ENCODE measurements around the gene FSTL5. TPM values are rescaled to one million over a fixed set of nuclear protein-coding genes. Genes with fewer than 3 reads are reported as not detected.

Gene FSTL5
- total RNA-seq, 2 donors from 2014 or later = 0.14 TPM; not detected in 1

DNA sequence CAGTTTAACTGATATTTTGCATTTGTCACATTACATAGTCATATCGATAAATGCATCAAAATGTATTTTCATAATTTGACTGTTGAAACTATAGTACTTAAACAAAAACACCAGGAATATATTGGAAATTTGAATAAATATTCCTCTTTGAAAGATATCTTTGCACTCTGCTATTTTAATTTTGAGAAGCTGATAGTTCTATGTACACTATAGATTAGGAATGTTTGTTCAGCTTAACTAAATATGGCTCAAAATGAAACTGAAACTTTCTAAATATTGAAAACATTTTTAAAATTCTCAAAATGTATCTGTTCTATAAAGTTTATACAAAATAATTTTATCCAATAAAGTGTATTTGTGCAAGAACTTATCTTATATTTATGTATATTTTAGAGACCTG, 510.1 kb downstream of the FSTL5 start:
- ATAC-seq (no peak), DNase-seq (no peak)
- intact Hi-C loops (cut with DNase I, micrococcal nuclease) = no loop called here

DNA sequence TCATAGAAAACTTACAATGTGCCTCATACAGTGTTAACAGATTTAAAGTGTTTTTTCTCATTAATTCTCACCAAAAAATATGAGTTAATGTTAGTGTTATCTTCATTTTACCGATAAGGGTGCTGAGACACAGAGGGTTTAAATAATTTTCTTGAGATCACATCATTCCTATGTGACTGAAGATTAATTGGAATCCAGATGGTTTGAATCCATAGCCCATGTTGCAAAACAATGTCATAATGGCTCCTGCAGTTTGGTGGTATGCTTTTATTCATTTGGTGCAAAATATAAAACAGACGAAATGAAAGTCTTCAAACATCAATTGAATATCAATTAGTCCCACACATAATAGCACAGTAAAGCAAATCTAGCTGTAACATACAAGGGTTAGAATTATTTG, 512.2 kb downstream of the FSTL5 start:
- ATAC-seq (no peak), DNase-seq (no peak)
- intact Hi-C loops (cut with DNase I, micrococcal nuclease) = no loop called here

DNA sequence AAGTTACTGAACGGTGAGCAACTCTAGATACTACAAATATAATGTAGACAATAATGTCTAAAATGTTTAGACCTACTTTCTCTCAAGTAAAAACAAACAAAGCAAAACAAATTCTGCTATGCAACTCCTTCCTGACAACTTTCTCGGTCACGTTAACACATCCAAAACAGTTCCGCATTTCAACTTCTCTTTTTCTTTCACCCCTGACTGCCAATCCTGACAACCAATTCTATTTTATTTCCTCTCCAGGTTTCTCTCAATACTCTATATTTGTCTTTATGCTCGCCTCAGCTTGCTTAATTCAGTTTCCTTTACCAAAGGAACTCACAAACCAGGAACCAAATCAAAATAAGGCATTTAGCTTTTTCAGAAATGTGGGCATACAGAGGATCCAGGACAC, 513.0 kb downstream of the FSTL5 start:
- no peak for ATAC-seq
- no peak for DNase-seq
- intact Hi-C loops (cut with DNase I, micrococcal nuclease) = no loop called here

DNA sequence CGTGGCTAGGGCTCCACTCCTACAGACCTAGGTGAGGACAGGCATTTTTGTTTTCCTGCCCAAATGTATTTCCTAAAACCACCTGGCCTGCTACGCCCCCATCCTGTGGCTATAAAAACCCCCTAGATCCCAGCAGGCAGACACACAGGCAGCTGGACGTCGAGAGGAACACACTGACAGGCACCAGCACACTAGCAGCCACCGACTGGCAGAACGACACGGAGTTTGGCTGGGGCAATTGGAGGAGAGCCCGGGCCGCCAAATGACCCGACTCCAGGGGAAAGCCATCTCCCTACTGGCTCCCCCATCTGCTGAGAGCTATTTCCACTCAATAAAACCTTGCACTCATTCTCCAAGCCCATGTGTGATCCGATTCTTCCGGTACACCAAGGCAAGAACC, 516.0 kb downstream of the FSTL5 start:
- no peak for DNase-seq
- intact Hi-C loops (cut with DNase I, micrococcal nuclease) = no loop called here

DNA sequence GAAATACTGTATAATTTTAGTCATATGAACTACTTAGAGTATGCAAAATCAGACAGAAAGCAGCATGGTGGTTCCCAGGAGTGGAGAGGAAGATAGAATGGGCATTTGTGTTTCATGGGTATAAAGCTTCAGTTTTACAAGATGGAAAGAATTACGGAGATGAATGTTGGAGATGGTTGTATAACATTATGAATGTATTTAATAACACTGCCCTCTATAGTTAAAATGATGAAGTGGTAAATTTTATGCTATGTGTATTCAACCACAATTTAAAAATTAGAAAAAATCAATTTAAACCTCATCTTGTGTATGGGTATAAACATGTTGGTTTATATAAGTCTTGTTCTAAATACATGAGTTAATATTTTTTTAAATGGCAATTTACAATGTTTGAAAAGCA, 521.1 kb downstream of the FSTL5 start:
- DNase-seq (no peak), ATAC-seq (no peak)
- intact Hi-C loops (cut with DNase I, micrococcal nuclease) = no loop called here

More for the DNA sequence above, 516.0 kb downstream of the FSTL5 start:
- ATAC-seq = no peak

DNA sequence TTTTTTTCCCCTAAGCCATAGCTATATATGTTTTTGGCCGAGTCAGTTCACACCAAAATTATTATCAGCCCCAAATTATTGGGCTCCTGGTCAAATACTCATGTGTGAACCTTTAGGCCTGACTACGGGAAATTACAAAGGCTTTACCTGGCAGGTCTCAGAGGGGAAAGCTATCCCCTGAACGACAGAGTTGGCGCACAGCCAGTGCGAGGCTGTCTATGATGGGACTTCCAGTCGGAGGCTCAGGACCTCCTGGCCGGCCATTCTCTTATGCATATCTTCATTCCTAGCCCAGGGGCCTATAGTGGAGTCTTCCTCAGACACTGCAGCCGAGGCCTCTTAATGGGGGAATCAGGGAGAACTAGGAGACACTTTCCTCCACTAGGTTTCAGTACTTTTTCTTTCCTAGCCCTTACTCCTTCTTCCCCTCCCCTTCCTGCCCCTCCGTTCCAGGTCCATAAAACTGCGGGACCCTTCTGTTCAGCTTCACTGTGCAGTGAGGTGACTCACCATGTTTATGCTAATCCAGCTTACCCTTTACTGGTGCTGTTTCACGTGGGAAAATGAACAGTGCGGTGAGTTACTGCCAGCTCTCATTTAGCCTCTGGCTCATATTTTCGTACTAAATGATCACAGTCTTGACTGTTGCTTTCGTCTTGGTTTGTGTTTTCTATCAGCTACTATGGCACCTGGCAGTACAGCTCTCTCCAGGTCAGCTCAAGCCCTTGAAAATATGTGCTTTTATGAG, 533.9 kb downstream of the FSTL5 start:
- ATAC-seq (no peak), DNase-seq (no peak)
- intact Hi-C loops (cut with DNase I, micrococcal nuclease) = no loop called here

DNA sequence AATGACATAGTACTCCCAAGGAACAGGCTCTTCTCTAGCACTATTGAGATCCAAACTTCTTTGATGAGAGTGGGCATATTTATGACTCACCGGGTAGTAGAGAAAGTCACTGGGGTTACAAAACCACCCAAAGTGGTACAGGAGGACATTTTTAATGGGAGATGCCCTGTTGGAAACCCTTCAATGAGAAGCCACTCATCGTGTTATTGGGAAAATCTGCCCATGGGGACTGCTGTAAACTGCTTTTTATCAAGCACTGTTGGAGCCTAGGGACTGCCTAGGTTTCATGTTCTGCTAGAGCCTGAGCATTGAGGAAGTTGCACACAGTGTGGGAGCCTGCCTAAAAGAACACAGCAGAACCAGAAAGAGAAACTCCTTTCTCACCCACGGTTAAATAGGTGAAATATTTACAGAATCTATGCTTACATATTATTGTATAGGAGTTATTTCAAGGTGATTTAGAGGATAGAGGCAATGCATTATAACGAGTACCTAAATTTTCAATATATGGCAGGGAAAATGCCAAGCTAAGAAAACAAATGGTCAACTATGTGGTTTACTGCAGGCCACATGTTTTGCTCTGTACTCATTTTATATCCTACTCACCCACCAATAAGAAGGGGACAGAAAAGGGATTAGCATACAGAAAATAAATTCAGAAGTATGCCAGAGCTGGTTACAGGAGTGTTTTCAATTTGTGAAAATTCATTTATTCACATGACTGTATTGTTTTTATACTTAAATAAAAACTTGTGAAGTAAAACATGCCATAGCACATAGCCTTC, 559.1 kb downstream of the FSTL5 start:
- ATAC-seq (no peak), DNase-seq (no peak)
- intact Hi-C loops (cut with DNase I, micrococcal nuclease) = no loop called here

DNA sequence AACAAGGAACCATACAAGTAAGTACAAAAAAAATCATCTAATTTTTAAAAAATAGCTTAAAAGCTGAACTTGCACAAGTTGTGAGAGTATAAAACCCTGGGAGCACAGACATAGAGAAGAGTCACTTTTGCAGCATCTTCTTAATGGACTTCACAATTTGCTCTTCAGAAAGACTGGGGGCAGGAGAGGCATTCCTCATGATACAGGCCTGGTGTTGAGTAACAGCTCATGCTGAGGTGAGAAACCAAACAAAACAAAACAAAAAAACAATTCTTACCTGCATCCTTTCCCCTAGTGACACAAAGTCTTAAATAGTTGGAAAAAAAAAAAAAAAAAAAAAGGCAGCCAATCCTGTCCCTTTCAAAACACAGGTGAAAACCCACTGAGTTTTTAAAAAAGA, 562.8 kb downstream of the FSTL5 start:
- intact Hi-C loops (cut with DNase I, micrococcal nuclease) = no loop called here
- no peak for DNase-seq
- ATAC-seq = no peak

DNA sequence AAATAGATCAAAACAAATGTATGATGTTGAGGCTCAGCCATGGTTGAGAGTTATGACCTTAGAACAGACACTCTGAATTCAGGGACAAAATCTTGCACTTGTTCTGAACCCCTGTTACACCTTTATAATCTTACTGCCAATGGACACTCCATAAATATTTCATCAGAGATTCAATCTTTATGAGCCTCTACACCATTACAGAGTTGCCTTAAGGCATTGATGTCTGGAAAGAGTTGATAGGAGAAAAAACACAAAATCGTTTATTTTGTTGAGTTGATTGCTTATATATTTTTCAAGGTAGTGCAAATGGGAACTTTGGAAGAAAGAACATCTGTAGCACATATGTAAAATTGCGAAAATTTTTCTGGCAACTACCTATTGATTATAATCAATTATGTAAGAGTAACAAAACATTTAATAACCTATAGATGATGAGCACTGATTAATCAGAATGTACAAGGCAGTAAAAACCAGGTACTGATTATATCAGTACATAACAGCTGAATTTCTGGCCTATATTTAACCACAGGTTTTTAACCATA, 568.5 kb downstream of the FSTL5 start:
- DNase-seq (no peak), ATAC-seq (no peak)
- intact Hi-C loops (cut with DNase I, micrococcal nuclease) = no loop called here

DNA sequence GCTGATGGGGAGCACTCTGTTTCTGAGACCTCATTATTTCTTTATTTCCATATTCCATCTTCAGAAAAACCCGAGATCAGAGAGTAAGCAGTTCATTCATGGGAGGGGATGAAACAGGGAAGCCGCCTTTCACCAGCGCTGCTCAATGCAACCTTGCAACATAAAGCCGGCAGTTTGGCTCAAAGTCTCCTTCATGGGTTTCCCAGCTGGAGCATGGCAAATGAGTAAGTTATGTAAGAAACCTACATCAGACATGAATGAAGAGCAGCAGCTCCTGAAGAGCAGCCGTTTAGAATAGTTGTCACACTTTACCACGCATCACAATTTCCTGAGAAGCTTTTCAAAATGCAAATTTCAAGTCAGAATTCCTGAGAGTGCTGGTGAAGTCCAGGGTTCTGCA, 578.8 kb downstream of the FSTL5 start:
- intact Hi-C loops (cut with DNase I, micrococcal nuclease) = no loop called here
- no peak for ATAC-seq

DNA sequence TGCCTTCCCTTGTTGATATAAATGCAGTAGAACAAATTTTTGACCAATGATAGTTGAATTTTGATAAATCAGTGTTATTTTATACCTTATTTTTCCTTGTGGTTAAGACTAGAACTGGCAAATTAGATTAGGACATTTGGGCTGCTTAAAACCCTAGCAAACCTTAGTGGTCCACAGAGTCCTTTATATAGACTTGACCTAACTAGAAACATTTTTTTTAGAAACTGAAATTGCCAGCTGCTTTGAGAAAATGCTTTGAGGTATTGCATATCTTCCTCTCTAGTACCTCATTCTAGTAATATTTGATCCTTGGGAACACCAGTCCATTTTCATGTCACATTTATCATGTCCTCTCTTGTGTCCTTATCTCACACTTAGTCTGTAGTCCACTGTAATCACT, 580.3 kb downstream of the FSTL5 start:
- ATAC-seq (no peak), DNase-seq (no peak)
- intact Hi-C loops (cut with DNase I, micrococcal nuclease) = no loop called here

More for the DNA sequence above, 578.8 kb downstream of the FSTL5 start:
- DNase-seq = no peak

DNA sequence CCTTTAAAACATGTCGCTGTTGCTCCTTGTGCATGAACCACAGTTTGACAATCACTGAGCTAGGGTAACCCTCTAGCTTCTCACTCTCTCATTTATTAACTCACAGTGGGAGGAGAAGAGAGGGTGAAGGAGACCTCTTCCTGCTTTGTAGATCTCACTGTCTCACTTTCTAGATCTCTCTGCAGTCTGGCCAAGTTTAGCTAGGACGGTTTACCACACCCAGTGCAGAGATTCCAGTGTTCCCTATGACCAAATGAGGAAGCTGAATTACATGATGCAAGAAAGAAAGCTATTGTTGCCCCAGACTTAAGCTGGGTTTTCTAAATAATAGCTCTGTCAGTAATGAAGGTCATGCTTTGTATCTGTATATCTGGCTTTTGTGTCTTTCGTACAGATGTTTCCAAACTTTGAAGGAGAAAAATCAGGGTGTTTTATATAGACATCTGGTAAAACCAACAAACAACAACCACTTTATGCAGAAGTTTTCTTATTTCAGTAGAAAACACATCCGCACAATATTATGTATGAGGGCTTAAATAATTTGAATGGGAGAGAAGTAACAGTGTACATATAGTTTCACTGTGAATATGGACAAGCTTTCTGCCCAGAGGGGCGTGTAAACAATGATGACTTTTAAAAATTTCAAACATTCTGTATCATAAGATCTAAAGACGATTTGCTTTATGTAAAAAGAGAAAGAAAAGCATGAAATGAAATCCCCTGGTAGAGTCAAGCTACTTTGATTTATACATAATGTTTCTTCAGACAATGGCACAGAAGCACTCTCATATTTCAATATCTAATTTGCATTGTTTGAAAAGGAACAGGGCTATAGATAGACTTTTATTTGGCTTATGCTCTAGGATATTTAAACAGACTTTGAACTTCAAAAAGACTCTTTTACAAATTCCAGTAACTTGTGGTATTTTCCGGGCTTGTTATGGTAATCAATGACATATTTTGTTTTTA, 582.3 kb downstream of the FSTL5 start:
- ATAC-seq (no peak), DNase-seq (no peak)
- intact Hi-C loops (cut with DNase I, micrococcal nuclease) = no loop called here

DNA sequence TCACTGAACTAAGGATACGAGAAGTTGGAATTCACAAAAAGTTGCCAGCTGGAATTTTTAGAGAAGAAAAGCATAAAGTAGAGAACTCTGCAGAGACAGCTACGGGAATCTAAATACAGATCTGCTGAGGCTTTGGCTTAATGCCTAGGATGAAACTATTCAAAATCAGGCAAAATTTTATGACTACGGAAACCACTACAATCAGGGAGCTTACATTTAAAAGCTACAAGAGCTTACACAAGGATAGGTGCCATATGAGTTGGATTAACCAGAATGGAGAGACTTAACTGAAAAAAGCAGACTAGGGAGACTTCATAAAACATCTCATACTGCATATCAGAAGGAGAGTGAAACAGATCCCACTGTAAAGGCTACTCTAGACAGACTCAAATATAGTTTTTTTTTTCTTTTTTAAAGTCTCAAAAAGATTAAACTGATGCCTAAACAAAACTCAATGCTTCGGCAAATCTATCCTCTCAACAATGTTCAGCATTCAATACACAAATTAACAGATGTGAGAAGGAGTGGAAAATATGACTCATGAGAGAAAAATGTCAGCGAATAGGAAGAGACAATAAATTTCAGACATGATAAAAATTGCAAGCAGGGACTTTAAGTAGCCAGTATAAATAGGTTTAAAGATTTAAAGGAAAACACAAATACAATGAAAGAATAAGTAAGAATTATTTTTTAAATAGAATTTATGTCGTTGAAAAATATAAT, 586.1 kb downstream of the FSTL5 start:
- ATAC-seq (no peak), DNase-seq (no peak)
- intact Hi-C loops (cut with DNase I, micrococcal nuclease) = no loop called here

DNA sequence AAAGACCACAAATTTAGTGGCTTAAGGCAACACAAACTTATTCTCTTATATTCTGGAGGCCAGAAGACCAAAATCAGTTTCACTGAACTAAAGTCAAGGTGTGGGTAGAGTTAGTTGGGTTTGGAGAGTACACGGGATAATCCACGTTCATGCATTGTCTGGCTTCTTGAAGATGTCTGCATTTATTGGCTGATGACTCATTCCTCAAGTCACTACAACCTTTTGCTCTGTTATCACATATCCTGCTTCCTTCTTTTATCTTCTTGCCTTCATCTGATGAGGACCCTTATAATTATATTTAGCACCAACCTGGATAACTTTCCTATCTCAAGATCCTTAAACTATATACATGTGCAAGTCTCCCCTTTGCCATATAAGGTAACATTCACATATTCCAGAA, 590.0 kb downstream of the FSTL5 start:
- ATAC-seq (no peak), DNase-seq (no peak)
- intact Hi-C loops (cut with DNase I, micrococcal nuclease) = no loop called here

DNA sequence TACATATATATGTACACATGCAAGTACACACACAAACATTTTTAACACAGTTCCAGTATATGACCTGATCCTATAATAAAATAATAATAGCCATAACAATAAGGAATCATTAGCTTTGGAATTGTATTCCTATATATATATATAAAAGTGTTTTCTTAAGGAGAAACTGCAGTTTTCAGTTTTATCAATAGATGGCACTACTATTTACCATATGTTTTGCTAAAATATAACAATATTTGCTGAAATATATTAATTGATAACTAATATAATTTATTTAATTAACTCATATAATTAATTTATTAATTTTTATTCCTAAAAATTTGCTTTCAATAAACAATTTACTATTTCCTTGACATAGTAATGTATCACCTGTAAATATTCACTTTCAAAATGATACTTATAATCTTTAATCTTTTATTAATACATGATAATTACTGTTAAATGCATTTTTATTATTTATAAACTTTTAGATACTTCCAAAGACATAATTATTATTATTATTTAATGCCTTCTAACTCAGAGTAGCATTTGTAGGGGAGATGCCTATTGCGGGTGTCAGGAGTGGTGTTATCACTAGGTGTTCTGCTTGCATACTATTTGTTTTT, 599.5 kb downstream of the FSTL5 start:
- no peak for DNase-seq
- no peak for ATAC-seq
- intact Hi-C loops (cut with DNase I, micrococcal nuclease) = no loop called here

DNA sequence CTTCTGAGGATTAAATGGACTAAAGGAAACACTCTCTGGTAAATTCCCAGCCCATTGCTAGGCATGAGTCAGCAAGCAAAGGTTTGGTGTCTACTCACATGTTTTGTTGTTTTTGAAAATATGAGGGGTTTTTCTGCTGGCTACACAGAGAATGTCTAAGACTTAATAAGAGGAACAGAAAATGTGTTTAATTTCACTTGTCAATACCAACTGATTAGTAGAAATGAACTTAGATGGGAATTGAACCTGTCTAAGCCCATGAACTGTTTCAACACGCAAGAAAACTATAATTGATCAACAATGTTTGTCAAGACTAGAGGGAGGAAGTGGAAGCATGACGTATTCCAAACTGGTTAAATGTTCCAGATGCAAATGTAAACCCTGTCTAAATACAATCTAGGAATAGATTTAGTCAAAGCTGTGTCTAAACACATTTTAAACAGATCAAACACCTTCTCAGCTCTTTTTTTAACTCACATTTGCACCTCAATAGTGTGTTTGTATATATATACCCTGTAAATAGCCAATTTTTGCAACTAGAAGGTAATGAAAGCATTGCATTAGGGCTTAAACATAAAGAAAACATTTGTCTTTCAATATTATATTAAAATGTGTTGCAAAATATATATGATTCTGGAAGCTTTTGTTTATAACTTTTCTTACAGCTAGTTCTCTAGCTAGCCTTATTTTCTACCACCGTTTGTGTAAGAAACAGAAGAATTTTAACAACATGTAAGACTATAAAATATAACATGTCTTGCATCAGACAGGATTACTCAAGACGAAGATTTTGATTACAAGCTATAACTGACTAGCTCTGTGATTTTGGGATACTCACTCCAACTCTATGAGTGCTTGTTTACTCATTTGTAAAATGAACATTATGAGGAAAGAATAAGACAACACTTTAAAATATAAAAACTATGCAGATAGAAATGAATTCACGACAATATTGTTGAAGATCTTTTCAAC, 607.8 kb downstream of the FSTL5 start:
- no peak for DNase-seq
- intact Hi-C loops (cut with DNase I, micrococcal nuclease) = no loop called here

DNA sequence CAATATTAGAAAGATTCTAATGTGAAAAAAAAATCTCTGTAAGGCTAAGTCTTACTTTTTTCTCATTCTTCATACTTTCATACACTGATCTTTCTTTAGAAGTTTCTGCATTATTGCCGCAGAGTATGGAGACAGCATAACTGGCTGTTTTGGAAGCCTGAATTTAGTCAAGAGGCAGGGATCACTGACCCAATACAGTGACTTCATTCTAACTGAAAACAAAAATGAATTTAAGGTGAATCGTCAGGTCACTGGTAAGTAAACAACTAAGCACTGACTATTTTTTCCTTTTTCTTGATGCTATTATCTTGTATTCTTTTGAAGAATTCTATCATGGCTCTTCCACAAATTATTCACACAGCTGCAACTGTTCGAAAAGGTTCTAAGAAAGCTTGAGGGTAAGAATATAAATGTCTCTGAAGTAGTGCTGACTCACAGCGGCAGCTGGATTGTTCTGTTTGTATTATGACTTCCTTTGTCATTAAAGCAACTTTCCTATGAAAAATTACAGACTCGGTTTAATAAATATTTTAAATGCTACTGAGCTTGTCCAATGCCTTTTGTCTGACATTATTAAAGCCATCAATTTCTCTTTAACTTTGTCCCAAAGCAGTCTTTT, 609.3 kb downstream of the FSTL5 start:
- intact Hi-C loops (cut with DNase I, micrococcal nuclease) = no loop called here
- DNase-seq (no peak), ATAC-seq (no peak)

More for the DNA sequence above, 607.8 kb downstream of the FSTL5 start:
- ATAC-seq = no peak

All from left colon (tissue), 2 donors.